Smooth muscle cell (in vitro differentiated cells): ENCODE results near the gene RAE1. TPM values are rescaled to one million over a fixed set of nuclear protein-coding genes. Genes with fewer than 3 reads are reported as not detected.

Experiments
- DNase-seq: peaks from one replicate; lab custom pipeline; 2025; ENCODE audit not compliant: unreplicated experiment; lab: John Stamatoyannopoulos, UW
- H2AFZ ChIP-seq: fragments of 200-600 bp; sonication (generic); 2 replicates; pipeline ENCODE4 v1.6.0; 2016; ENCODE audit warnings: antibody characterized with exemption, low read depth, mild to moderate bottlenecking
- H3F3A ChIP-seq: fragments of 200-600 bp; sonication (generic); 2 replicates; pipeline ENCODE4 v1.6.0; 2017; ENCODE audit warnings: antibody characterized with exemption, low read depth
- H3K27ac ChIP-seq: fragments of 200-600 bp; sonication (generic); 2 replicates; pipeline ENCODE4 v1.5.1; 2016; ENCODE audit warnings: low read depth, mild to moderate bottlenecking
- H3K27me3 ChIP-seq: fragments of 200-600 bp; sonication (generic); 2 replicates; pipeline ENCODE4 v1.6.1; 2016; ENCODE audit warnings: low read depth, mild to moderate bottlenecking
- H3K36me3 ChIP-seq: fragments of 200-600 bp; sonication (generic); 2 replicates; pipeline ENCODE4 v1.5.1; 2016; ENCODE audit warnings: low read depth
- H3K4me1 ChIP-seq: fragments of 200-600 bp; sonication (generic); 2 replicates; pipeline ENCODE4 v1.5.1; 2016; ENCODE audit warnings: low read depth
- H3K4me2 ChIP-seq: fragments of 200-600 bp; sonication (generic); 2 replicates; pipeline ENCODE4 v1.6.0; 2016; ENCODE audit warnings: mild to moderate bottlenecking
- H3K4me3 ChIP-seq: fragments of 200-600 bp; sonication (generic); 2 replicates; pipeline ENCODE4 v1.5.1; 2016; ENCODE audit warnings: mild to moderate bottlenecking
- H3K79me2 ChIP-seq: fragments of 200-600 bp; sonication (generic); 2 replicates; pipeline ENCODE4 v1.6.0; 2016; ENCODE audit warnings: low read depth, mild to moderate bottlenecking
- H3K9ac ChIP-seq: fragments of 200-600 bp; sonication (generic); 2 replicates; pipeline ENCODE4 v1.6.0; 2016; ENCODE audit warnings: low read depth
- H3K9me3 ChIP-seq: fragments of 200-600 bp; sonication (generic); replicated peaks from 2 replicates; pipeline ENCODE4 v1.5.1; 2016; ENCODE audit warnings: low read depth
- H4K20me1 ChIP-seq: fragments of 200-600 bp; sonication (generic); 2 replicates; pipeline ENCODE4 v1.6.0; 2016; ENCODE audit warnings: low read depth
- CTCF ChIP-seq: fragments of 200-600 bp; sonication (generic); IDR thresholded peaks from 2 replicates; pipeline ENCODE4 v1.5.1; 2017; ENCODE audit warnings: borderline replicate concordance, mild to moderate bottlenecking, antibody characterized with exemption; ENCODE audit not compliant: insufficient read depth, poor library complexity, severe bottlenecking
- WGBS: methylation state at CpG from one replicate; pipeline ENCODE4 v1.1.7; 2016; ENCODE audit warnings: low lambda C conversion rate; 5-methylcytosine and 5-hydroxymethylcytosine counted together
- polyA plus RNA-seq: library from polyadenylated mRNA; unstranded; fragments of >200 nt; fragmentation: Nextera tagmentation; extraction: Ambion mirVana; gene quantifications from 2 replicates; pipeline ENCODE4 v1.2.1, GENCODE V29; 2016
- total RNA-seq: library from RNA; depleted of rRNA; stranded (reverse); fragments of >200 nt; gene quantifications from 2 replicates; pipeline ENCODE4 v1.2.3, GENCODE V29; 2014

RAE1 gene
- total and polyA plus RNA-seq, 2 experiments from 2014 or later: 34.9 to 53.5 TPM

- Histone ChIP-seq H3K79me2 (no peaks in the 10 kb centered on the region), H3K27me3 (no peaks in the 10 kb centered on the region), H3K36me3 (no peaks in the 10 kb centered on the region), H3K9ac (no peak overlapping the region), H3F3A (no peaks in the 10 kb centered on the region), H3K4me2 (no peak overlapping the region), H3K9me3 (no peaks in the 10 kb centered on the region), H3K4me3 (no peak overlapping the region), H2AFZ (no peak overlapping the region), H3K27ac (no peak overlapping the region), H3K4me1 (peaks cover 13% of the 10 kb centered on the region), H4K20me1 (peaks cover 21% of the 10 kb centered on the region)
- 74% methylated on average over 30 of the region's 31 CpGs for WGBS
- DNase-seq: no peak
- TF ChIP-seq CTCF: no peak
These were observed 44.3 kb downstream of the RAE1 start for GRCh38 chr20:57395111-57395966.

GRCh38 chr20:57396212-57396983 is 45.3 kb downstream of the RAE1 start:
- H3K9ac ChIP-seq: no peak overlapping the region
- H3K4me2 ChIP-seq: no peak overlapping the region
- no peaks in the 10 kb centered on the region for H3K9me3 ChIP-seq
- H3K4me1 ChIP-seq: peaks cover 6% of the 10 kb centered on the region
- no peak overlapping the region for H3K4me3 ChIP-seq
- no peak for TF ChIP-seq CTCF
- 91% methylated on average over 16 of the region's 16 CpGs for WGBS
- H2AFZ ChIP-seq: no peak overlapping the region
- no peaks in the 10 kb centered on the region for H3F3A ChIP-seq
- H3K27me3 ChIP-seq: no peaks in the 10 kb centered on the region
- H3K27ac ChIP-seq: no peak overlapping the region
- H3K36me3 ChIP-seq: no peaks in the 10 kb centered on the region
- H3K79me2 ChIP-seq: no peaks in the 10 kb centered on the region
- H4K20me1 ChIP-seq: peaks cover 21% of the 10 kb centered on the region
- no peak for DNase-seq

- H3F3A ChIP-seq: no peaks in the 10 kb centered on the region
- H2AFZ ChIP-seq: no peak overlapping the region
- H3K9ac ChIP-seq: no peak overlapping the region
- H3K9me3 ChIP-seq: no peaks in the 10 kb centered on the region
- no peak for TF ChIP-seq CTCF
- H3K79me2 ChIP-seq: no peaks in the 10 kb centered on the region
- H3K27me3 ChIP-seq: no peaks in the 10 kb centered on the region
- H3K36me3 ChIP-seq: no peaks in the 10 kb centered on the region
- peaks cover 21% of the 10 kb centered on the region for H4K20me1 ChIP-seq
- no peak for DNase-seq
- WGBS: 82% methylated on average over 16 of the region's 16 CpGs
- no peak overlapping the region for H3K27ac ChIP-seq
- peaks cover 5% of the 10 kb centered on the region for H3K4me1 ChIP-seq
- H3K4me3 ChIP-seq: no peak overlapping the region
- H3K4me2 ChIP-seq: no peak overlapping the region
These were observed 46.1 kb downstream of the RAE1 start for GRCh38 chr20:57396984-57397692.
